Measurements from ENCODE around the gene AMN. TPM values are rescaled to one million over a fixed set of nuclear protein-coding genes. Genes with fewer than 3 reads are reported as not detected.
"Not testable (repeated sequence)": the region's sequence is repeated elsewhere in the genome, so short reads cannot be mapped to it uniquely, and the experiment has no call there.

AMN gene
- 1 to 10 TPM; 1.0 to 1.4 TPM for total RNA-seq

DNA sequence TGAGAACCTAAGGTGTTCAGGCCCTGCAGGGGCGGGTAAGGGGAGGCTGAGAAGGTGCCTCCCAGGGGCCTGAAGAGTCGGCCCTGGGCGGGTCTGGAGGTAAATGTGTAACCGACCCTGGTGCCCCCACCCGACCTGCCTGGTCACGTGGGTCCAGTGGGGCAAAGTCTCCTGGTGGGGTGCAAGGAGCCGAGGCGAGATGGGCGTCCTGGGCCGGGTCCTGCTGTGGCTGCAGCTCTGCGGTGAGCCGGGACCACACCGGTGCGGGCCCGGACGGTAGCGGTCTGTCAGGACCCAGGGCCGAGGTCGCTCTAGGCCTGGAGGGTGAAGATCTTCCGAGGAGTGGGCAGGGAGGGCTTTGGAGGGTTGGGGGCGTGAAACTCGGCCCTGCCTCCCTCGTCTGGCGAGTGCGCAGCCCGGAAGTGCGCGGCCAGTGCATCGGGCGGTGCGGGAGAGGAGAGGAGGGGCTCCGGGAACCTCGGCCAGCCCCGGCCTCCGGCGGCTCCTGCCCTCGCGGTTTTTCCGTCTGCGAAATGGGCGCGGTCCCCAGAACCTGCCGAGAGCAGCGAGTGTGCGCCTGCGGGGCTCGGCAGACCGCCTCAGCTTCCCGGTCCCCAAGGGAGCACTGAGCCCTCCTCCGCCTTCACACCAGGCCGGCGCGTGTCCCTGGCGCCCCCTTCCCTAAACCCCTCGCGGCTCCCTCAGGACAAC is at the start of gene AMN:
Gene AMN (plus strand): TSS at position 174 of the 711 bp plus-strand sequence. CDS start 26 bp downstream, at position 200.
- Mint-ChIP-seq H3K36me3 (ENCODE audit: low read depth) (no peaks in the 10 kb centered on the region), H3K4me1 (ENCODE audit: low read depth) (peaks cover 7% of the 10 kb centered on the region), H3K9me3 (no peaks in the 10 kb centered on the region), H3K27ac (no peak within 1 kb of the TSS), H3K27me3 (peaks cover 22% of the 10 kb centered on the region), H3K4me3 (no peak within 1 kb of the TSS)
- ChIA-PET POLR2A (interaction anchor here (0.5 to 0.8 kb wide), 2 partner anchors 193 to 211 kb away, joined by 3 read pairs; no protein-coding TSS in a partner anchor), CTCF (interaction anchor here (1.4 kb wide), 1 partner anchor 8 kb away, joined by 3 read pairs; no protein-coding TSS in a partner anchor)
- DNase-seq: peak; percentile 39
- peak; percentile 35 for ATAC-seq
- TF ChIP-seq, protein P1, sequence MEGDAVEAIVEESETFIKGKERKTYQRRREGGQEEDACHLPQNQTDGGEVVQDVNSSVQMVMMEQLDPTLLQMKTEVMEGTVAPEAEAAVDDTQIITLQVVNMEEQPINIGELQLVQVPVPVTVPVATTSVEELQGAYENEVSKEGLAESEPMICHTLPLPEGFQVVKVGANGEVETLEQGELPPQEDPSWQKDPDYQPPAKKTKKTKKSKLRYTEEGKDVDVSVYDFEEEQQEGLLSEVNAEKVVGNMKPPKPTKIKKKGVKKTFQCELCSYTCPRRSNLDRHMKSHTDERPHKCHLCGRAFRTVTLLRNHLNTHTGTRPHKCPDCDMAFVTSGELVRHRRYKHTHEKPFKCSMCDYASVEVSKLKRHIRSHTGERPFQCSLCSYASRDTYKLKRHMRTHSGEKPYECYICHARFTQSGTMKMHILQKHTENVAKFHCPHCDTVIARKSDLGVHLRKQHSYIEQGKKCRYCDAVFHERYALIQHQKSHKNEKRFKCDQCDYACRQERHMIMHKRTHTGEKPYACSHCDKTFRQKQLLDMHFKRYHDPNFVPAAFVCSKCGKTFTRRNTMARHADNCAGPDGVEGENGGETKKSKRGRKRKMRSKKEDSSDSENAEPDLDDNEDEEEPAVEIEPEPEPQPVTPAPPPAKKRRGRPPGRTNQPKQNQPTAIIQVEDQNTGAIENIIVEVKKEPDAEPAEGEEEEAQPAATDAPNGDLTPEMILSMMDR (IDR thresholded peaks at IDR 0.05): no peak
- intact Hi-C loops (cut with micrococcal nuclease): no loop called here

DNA sequence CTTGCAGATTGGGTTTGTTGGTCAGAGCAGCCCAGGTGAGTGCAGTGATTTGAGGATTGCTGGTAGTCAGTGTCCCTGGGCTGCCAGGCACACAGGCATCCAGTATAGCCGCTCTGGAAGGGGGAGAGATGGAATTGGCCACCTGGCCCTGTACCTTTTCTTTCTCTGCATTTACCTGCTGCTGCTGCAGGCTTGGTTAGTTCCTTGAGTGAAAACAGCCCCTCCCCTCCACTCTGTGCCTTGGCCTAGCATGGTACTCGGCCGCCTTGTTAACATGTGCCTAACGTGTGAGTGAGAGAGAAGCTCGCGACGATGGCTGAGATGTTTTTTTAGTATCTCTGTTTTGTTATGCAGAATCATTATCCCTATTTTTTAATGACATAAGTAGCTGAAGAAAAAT is 49.3 kb upstream of the AMN start:
- H3K27ac Mint-ChIP-seq: no peak overlapping the region
- H3K27me3 Mint-ChIP-seq: no peaks in the 10 kb centered on the region
- H3K4me1 Mint-ChIP-seq (ENCODE audit: low read depth): peaks cover 11% of the 10 kb centered on the region
- CTCF ChIA-PET: interaction anchor here (2.1 kb wide), 1 partner anchor 178 kb away, joined by 6 read pairs; no protein-coding TSS in a partner anchor
- ATAC-seq (no peak), DNase-seq (no peak)
- POLR2A ChIA-PET: no interaction called here
- TF ChIP-seq, protein P1 (IDR thresholded peaks at IDR 0.05): no peak
- peaks cover 40% of the 10 kb centered on the region for H3K36me3 Mint-ChIP-seq (ENCODE audit: low read depth)
- no peak overlapping the region for H3K4me3 Mint-ChIP-seq
- intact Hi-C loops (cut with micrococcal nuclease): no loop called here
- H3K9me3 Mint-ChIP-seq: no peaks in the 10 kb centered on the region

- intact Hi-C loops (cut with micrococcal nuclease): no loop called here
- Mint-ChIP-seq H3K4me3 (no peak overlapping the region), H3K27ac (no peak overlapping the region), H3K4me1 (ENCODE audit: low read depth) (peaks cover 11% of the 10 kb centered on the region), H3K27me3 (no peaks in the 10 kb centered on the region), H3K9me3 (no peaks in the 10 kb centered on the region), H3K36me3 (ENCODE audit: low read depth) (peaks cover 40% of the 10 kb centered on the region)
- TF ChIP-seq, protein P1 (IDR thresholded peaks at IDR 0.05): no peak
- ChIA-PET CTCF (interaction anchor here (2.1 kb wide), 1 partner anchor 179 kb away, joined by 6 read pairs; no protein-coding TSS in a partner anchor), POLR2A (no interaction called here)
- ATAC-seq: no peak
- DNase-seq: no peak
Measured at GRCh38 chr14:102873546-102874061, 48.9 kb upstream of the AMN start.

- TF ChIP-seq, protein P1 (IDR thresholded peaks at IDR 0.05): no peak
- Mint-ChIP-seq H3K9me3 (no peaks in the 10 kb centered on the region), H3K4me3 (no peak overlapping the region), H3K27me3 (no peaks in the 10 kb centered on the region), H3K36me3 (ENCODE audit: low read depth) (peaks cover 38% of the 10 kb centered on the region), H3K27ac (no peak overlapping the region), H3K4me1 (ENCODE audit: low read depth) (peaks cover 9% of the 10 kb centered on the region)
- POLR2A ChIA-PET: no interaction called here
- intact Hi-C loops (cut with micrococcal nuclease): no loop called here
- no peak for ATAC-seq
- CTCF ChIA-PET: no interaction called here
- DNase-seq: no peak
Measured at GRCh38 chr14:102875652-102876051, 46.8 kb upstream of the AMN start.

DNA sequence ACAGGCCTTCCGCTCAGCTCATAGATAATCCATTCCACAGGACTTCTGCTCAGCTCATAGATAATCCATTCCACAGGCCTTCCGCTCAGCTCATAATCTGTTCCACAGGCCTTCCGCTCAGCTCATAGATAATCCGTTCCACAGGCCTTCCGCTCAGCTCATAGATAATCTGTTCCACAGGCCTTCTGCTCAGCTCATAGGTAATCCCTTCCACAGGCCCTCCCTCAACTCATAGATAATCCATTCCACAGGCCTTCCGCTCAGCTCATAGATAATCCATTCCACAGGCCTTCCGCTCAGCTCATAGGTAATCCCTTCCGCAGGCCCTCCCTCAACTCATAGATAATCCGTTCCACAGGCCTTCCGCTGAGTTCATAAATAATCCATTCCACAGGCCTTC is 45.0 kb upstream of the AMN start:
- ATAC-seq: not testable (repeated sequence)

More for the DNA sequence above, 45.0 kb upstream of the AMN start:
- H3K36me3 Mint-ChIP-seq (ENCODE audit: low read depth): peaks cover 27% of the 10 kb centered on the region
- H3K9me3 Mint-ChIP-seq; H3K4me3 Mint-ChIP-seq; H3K27ac Mint-ChIP-seq; intact Hi-C loops (cut with micrococcal nuclease); H3K27me3 Mint-ChIP-seq; DNase-seq; H3K4me1 Mint-ChIP-seq (ENCODE audit: low read depth): not testable (repeated sequence)
- ChIA-PET CTCF (interaction anchor here (0.8 to 1.5 kb wide), 3 partner anchors 9 to 183 kb away, joined by 3 to 5 read pairs (median 3); no protein-coding TSS in a partner anchor), POLR2A (interaction anchor here (1.2 kb wide), 1 partner anchor 18 kb away, joined by 3 read pairs; no protein-coding TSS in a partner anchor)

All from activated CD8-positive, alpha-beta T cell treated with anti-CD3 and anti-CD28 coated beads for 36 hours (primary cell).